Esophagus muscularis mucosa (tissue), 4 donors: ENCODE data around the gene GGA2.

ENCODE experiments used
- CTCF ChIP-seq, 3 experiments: fragments of 200-600 bp in 2 of 3; fragments of 450-650 bp in 1 of 3; sonication (generic) in 2 of 3; IDR thresholded peaks; one replicate each; pipeline ENCODE4 v1.5.1; 2017 to 2019; ENCODE audit warnings: antibody characterized with exemption in 3 of 3, mild to moderate bottlenecking in 2 of 3, moderate library complexity in 1 of 3
- EP300 ChIP-seq: sonication (generic); formaldehyde crosslinking; IDR thresholded peaks from one replicate; pipeline ENCODE4 v1.6.1; 2017; ENCODE audit warnings: antibody characterized with exemption
- POLR2A ChIP-seq: fragments of 450-650 bp; IDR thresholded peaks from one replicate; pipeline ENCODE4 v1.6.1; 2017; ENCODE audit warnings: antibody characterized with exemption, moderate library complexity, mild to moderate bottlenecking, low read depth

- TF ChIP-seq CTCF (IDR thresholded peaks at IDR 0.05) (no peak), EP300 (no peak), POLR2A (no peak)
Measured at GRCh38 chr16:23416816-23417215, 93.5 kb downstream of the GGA2 start.
